ENCODE results near the gene DIS3L. TPM values are rescaled to one million over a fixed set of nuclear protein-coding genes. Genes with fewer than 3 reads are reported as not detected.
"Not testable (repeated sequence)": the region's sequence is repeated elsewhere in the genome, so short reads cannot be mapped to it uniquely, and the experiment has no call there.

Gene DIS3L
- 10 to 100 TPM; 21.9 to 35.1 (median 32.1) TPM for total RNA-seq

DNA sequence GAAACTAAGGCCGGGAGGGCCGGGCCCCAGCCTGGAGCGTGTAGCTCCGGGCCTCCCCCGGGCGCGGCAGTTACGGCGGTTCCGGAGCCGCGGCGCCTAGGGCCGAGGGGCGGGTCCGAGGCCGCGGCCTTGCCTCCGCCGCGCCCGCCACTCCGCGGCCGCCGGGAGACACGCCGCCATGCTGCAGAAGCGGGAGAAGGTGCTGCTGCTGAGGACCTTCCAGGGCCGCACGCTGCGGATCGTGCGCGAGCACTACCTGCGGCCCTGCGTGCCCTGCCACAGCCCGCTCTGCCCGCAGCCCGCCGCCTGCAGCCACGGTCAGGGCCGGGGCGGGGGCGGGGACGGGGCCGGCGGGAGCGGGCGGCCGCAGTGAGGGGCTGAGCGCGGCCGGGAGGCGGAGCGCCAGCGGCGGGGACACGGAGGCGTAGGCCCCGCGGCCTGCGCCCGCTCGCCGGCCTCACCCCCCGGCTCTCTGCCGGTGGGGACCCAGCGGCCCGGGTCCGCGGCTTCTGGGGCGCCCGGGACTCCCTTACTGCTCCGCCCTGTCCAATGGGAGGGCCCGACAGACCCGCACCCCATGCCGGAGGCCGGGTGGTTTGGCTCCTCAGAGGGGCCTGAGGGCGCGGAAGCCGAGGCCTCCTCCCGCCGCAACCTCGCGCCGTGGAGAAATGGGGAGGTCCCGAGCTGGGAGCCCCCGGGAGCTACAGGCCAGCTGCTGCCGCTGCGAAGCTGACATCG lies at the start of gene DIS3L:
Gene DIS3L (plus strand): TSS at position 150 of the 738 bp plus-strand sequence. CDS start 29 bp downstream, at position 179.
- in situ Hi-C loops (cut with MboI; ENCODE audit: low sequenced_read_pairs in 4 of 4): loop anchor here in 3 of 4 donors (25.0 kb wide), 1 partner anchor 656 kb away; no protein-coding TSS in a partner anchor
- no peaks in the 10 kb centered on the region for H3K9me3 ChIP-seq
- peak within 1 kb of the TSS; percentile 78 to 88 (median 85) for H3K27ac ChIP-seq
- intact Hi-C loops (cut with DNase I; ENCODE audit: low total_unique reads): loop anchor here (5.0 kb wide), 1 partner anchor 204 kb away; the partner anchor contains the start of gene SNAPC5
- TF ChIP-seq POLR2A (IDR thresholded peaks at IDR 0.05): peak; percentile 3 to 11
- TF ChIP-seq, protein P1, sequence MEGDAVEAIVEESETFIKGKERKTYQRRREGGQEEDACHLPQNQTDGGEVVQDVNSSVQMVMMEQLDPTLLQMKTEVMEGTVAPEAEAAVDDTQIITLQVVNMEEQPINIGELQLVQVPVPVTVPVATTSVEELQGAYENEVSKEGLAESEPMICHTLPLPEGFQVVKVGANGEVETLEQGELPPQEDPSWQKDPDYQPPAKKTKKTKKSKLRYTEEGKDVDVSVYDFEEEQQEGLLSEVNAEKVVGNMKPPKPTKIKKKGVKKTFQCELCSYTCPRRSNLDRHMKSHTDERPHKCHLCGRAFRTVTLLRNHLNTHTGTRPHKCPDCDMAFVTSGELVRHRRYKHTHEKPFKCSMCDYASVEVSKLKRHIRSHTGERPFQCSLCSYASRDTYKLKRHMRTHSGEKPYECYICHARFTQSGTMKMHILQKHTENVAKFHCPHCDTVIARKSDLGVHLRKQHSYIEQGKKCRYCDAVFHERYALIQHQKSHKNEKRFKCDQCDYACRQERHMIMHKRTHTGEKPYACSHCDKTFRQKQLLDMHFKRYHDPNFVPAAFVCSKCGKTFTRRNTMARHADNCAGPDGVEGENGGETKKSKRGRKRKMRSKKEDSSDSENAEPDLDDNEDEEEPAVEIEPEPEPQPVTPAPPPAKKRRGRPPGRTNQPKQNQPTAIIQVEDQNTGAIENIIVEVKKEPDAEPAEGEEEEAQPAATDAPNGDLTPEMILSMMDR (IDR thresholded peaks at IDR 0.05 in 4 of 5, conservative IDR thresholded peaks at IDR 0.05 in 1 of 5): peak in 1 of 5 experiments; percentile 16
- H3K4me3 ChIP-seq: peak within 1 kb of the TSS; percentile 69 to 74 (median 71)
- DNase-seq (peak; percentile 5 to 25), ATAC-seq (peak; percentile 83 to 88)
- no peaks in the 10 kb centered on the region for H3K36me3 ChIP-seq
- H3K27me3 ChIP-seq: no peaks in the 10 kb centered on the region
- H3K4me1 ChIP-seq: peaks cover 26 to 31% of the 10 kb centered on the region in 2 donors

DNA sequence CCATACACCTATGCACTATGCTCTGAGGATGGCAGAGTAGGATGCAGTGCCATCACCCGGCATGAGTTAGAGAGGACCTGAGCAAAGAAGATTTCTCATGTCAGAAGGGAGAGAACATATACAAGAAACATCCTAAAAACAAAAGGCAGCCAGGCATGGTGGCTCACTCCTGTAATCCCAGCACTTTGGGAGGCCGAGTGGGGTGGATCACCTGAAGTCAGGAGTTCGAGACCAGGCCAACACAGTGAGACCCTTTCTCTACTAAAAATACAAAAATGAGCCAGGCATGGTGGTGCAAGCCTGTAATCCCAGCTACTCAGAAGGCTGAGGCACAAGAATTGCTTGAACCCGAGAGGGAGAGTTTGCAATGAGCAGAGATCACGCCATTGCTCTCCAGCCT lies 47.5 kb upstream of the DIS3L start:
- ATAC-seq; H3K4me1 ChIP-seq; DNase-seq; H3K4me3 ChIP-seq; H3K27ac ChIP-seq; intact Hi-C loops (cut with DNase I; ENCODE audit: low total_unique reads); H3K36me3 ChIP-seq; H3K9me3 ChIP-seq; in situ Hi-C loops (cut with MboI; ENCODE audit: low sequenced_read_pairs in 4 of 4): not testable (repeated sequence)
- H3K27me3 ChIP-seq: peaks cover 0 to 18% (median 5%) of the 10 kb centered on the region in 3 donors

DNA sequence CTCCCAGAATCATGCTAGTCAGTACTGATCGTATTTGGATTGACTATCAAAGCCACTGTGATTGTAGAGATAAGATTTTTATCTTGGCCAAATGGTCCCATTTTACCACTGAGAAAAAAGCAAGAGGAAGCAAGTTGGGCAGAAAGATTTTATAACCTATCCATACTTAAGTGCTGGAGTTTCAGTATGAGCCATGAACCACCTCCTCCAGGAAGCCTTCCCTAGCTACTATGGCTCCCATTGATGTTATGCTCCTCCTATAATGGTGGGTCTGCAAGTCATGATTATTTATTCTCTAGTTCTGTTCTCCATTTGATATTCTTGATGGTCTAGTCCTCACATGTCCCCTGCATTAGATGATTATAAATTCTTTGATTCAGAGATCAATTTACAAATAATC lies 46.4 kb upstream of the DIS3L start:
- in situ Hi-C loops (cut with MboI; ENCODE audit: low sequenced_read_pairs in 4 of 4): no loop called here
- DNase-seq: no peak
- intact Hi-C loops (cut with DNase I; ENCODE audit: low total_unique reads): no loop called here
- Histone ChIP-seq H3K9me3 (no peaks in the 10 kb centered on the region), H3K27ac (no peak overlapping the region), H3K27me3 (peaks cover 11 to 27% (median 15%) of the 10 kb centered on the region in 3 donors), H3K4me3 (no peak overlapping the region), H3K36me3 (no peaks in the 10 kb centered on the region), H3K4me1 (peaks cover 2 to 5% of the 10 kb centered on the region in 2 donors)
- ATAC-seq: no peak
- no peak for TF ChIP-seq POLR2A (IDR thresholded peaks at IDR 0.05)
- TF ChIP-seq, protein P1 (IDR thresholded peaks at IDR 0.05 in 4 of 5, conservative IDR thresholded peaks at IDR 0.05 in 1 of 5): no peak

DNA sequence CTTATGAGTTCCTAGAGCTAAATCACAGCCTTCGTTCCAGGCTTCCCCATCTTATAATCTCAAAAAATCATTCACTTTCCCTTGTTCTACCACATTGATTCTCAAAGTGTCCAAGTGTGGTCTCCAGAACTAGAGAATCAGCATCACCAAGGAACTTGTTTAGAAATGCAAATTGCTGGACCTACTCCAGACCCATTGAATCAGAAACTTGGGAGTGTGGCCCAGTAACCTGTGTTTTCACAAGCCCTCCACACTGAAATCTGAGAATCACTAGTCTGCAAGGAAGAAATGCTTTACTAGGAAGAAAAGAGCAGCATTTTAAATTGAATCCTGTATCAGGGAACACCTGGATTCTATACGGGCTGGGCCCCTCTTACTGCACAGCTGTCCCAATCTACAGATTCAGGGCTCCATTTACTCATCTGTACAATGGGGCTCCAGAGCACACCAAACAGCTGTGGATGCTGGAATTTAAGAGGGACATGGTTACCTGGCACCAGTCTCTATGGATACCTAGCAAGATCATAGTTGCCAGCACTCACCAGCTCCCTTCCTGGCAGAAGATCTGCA lies 43.7 kb upstream of the DIS3L start:
- intact Hi-C loops (cut with DNase I; ENCODE audit: low total_unique reads) (no loop called here), in situ Hi-C loops (cut with MboI; ENCODE audit: low sequenced_read_pairs in 4 of 4) (loop anchor here in 1 of 4 donors (25.0 kb wide), 1 partner anchor 612 kb away; no protein-coding TSS in a partner anchor)
- no peaks in the 10 kb centered on the region for H3K36me3 ChIP-seq
- ATAC-seq (no peak), DNase-seq (no peak)
- peaks cover 30 to 53% (median 35%) of the 10 kb centered on the region in 3 donors for H3K27me3 ChIP-seq
- H3K4me3 ChIP-seq: no peak overlapping the region
- peaks cover 9 to 27% of the 10 kb centered on the region in 2 donors for H3K4me1 ChIP-seq
- TF ChIP-seq POLR2A (IDR thresholded peaks at IDR 0.05): no peak
- TF ChIP-seq, protein P1 (IDR thresholded peaks at IDR 0.05 in 4 of 5, conservative IDR thresholded peaks at IDR 0.05 in 1 of 5): no peak
- H3K9me3 ChIP-seq: no peaks in the 10 kb centered on the region
- no peak overlapping the region for H3K27ac ChIP-seq
